Mesothelial cell of epicardium (in vitro differentiated cells): ENCODE results near the gene LSM3. TPM values are rescaled to one million over a fixed set of nuclear protein-coding genes. Genes with fewer than 3 reads are reported as not detected.

Experiments
- DNase-seq, 2 experiments: peaks; one replicate each; pipeline ENCODE4 v3.0.0; 2021; ENCODE audit warnings: low spot score in 2 of 2; ENCODE audit not compliant: unreplicated experiment in 2 of 2
- H3K27ac Mint-ChIP-seq: 2 replicates; pipeline ENCODE4 v1.8.0; 2021; ENCODE audit warnings: mixed read lengths
- H3K27me3 Mint-ChIP-seq: 2 replicates; pipeline ENCODE4 v1.8.0; 2021; ENCODE audit warnings: low read depth, mixed read lengths
- H3K36me3 Mint-ChIP-seq: 2 replicates; pipeline ENCODE4 v1.8.0; 2021; ENCODE audit warnings: mixed read lengths
- H3K4me1 Mint-ChIP-seq: 2 replicates; pipeline ENCODE4 v1.8.0; 2021; ENCODE audit warnings: mixed read lengths
- H3K4me3 Mint-ChIP-seq: 2 replicates; pipeline ENCODE4 v1.8.0; 2021; ENCODE audit warnings: mild to moderate bottlenecking, moderate library complexity, mixed read lengths
- H3K9me3 Mint-ChIP-seq: 2 replicates; pipeline ENCODE4 v1.8.0; 2021; ENCODE audit warnings: mixed read lengths
- total RNA-seq: library from RNA; stranded (reverse); gene quantifications from 3 replicates; pipeline ENCODE4 v1.2.1, GENCODE V29; 2021
- TF ChIP-seq, protein P1 (sequence below): fragments of 200-600 bp; sonication (generic); IDR thresholded peaks from one replicate; pipeline ENCODE4 v1.5.0; 2021; ENCODE audit warnings: antibody characterized with exemption; ENCODE audit not compliant: unreplicated experiment

LSM3 gene
- total RNA-seq, 1 donor from 2014 or later = 9.6 TPM

GRCh38 chr3:14235912-14236295 is 57.3 kb downstream of the LSM3 start:
- no peak overlapping the region for H3K27ac Mint-ChIP-seq
- H3K27me3 Mint-ChIP-seq = peaks cover 6% of the 10 kb centered on the region
- TF ChIP-seq, protein P1, sequence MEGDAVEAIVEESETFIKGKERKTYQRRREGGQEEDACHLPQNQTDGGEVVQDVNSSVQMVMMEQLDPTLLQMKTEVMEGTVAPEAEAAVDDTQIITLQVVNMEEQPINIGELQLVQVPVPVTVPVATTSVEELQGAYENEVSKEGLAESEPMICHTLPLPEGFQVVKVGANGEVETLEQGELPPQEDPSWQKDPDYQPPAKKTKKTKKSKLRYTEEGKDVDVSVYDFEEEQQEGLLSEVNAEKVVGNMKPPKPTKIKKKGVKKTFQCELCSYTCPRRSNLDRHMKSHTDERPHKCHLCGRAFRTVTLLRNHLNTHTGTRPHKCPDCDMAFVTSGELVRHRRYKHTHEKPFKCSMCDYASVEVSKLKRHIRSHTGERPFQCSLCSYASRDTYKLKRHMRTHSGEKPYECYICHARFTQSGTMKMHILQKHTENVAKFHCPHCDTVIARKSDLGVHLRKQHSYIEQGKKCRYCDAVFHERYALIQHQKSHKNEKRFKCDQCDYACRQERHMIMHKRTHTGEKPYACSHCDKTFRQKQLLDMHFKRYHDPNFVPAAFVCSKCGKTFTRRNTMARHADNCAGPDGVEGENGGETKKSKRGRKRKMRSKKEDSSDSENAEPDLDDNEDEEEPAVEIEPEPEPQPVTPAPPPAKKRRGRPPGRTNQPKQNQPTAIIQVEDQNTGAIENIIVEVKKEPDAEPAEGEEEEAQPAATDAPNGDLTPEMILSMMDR = no peak
- H3K36me3 Mint-ChIP-seq = peaks cover 7% of the 10 kb centered on the region
- peaks cover 10% of the 10 kb centered on the region for H3K4me1 Mint-ChIP-seq
- peaks cover 5% of the 10 kb centered on the region for H3K9me3 Mint-ChIP-seq
- no peak for DNase-seq
- H3K4me3 Mint-ChIP-seq = no peak overlapping the region

DNA sequence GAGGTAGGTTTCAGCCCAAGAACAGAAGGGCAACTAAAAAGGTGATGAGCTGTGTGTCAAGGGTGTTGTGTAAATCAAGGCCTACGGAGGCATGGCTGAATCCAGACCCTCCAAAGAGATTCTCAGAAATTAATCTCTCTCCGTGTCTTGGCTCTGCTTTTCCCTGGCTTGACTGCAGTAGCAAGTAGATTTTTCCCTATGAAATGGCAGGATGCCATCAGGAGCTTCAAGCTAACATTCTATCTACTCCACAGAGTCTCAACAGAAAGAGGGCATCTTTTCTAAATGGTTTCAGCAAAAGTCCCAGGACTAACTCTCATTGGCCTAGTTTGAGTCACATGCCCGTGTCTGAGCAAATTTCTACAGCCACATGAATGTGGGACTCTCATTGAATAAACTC is 58.3 kb downstream of the LSM3 start:
- Mint-ChIP-seq H3K4me1 (peaks cover 3% of the 10 kb centered on the region), H3K36me3 (peaks cover 7% of the 10 kb centered on the region), H3K9me3 (peaks cover 5% of the 10 kb centered on the region), H3K27ac (no peak overlapping the region), H3K4me3 (no peak overlapping the region), H3K27me3 (peaks cover 2% of the 10 kb centered on the region)
- DNase-seq = no peak
- TF ChIP-seq, protein P1 = no peak

DNA sequence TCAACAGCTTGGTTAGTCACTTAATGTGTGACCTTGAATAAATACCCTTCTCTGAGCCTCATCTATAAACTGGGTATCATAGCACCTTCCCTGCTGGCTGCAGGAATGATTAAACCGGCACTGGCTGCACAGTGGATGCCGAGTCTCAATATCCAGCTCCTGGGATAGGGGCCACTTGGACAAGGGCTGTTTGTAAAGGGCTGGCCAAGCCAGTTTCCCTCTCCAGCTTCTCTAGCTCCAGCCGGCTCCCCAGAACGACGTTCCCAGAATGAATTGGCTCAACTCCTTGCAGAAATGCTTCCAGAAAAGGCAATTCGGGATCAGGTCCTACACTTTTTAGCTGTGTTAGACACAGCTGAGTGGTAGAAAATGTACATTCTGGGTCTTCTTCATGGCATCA is 58.8 kb downstream of the LSM3 start:
- DNase-seq = no peak

DNA sequence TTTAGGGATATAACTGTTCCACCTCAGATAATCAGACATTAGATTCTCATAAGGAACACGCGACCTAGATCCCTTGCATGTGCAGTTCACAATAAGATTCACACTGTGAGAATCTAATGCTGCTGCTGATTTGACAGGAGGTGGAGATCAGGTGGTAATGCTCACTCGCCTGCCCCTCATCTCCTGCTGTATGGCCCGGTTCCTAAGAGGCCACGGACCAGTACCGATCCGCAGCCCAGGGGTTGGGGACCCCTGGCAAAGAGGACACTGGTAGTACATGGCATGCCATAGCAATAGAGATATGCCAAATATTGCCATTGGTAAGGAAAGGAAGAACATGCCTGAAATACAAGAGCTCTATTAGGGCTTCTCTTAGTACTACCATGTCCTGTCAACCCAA is 59.7 kb downstream of the LSM3 start:
- no peak for DNase-seq
- H3K27me3 Mint-ChIP-seq = peaks cover 2% of the 10 kb centered on the region
- no peak overlapping the region for H3K27ac Mint-ChIP-seq
- H3K4me3 Mint-ChIP-seq = no peak overlapping the region
- H3K9me3 Mint-ChIP-seq = peaks cover 4% of the 10 kb centered on the region
- H3K4me1 Mint-ChIP-seq = peaks cover 3% of the 10 kb centered on the region
- H3K36me3 Mint-ChIP-seq = peaks cover 4% of the 10 kb centered on the region
- TF ChIP-seq, protein P1 = no peak

More for the DNA sequence above, 58.8 kb downstream of the LSM3 start:
- Mint-ChIP-seq H3K27me3 (peaks cover 2% of the 10 kb centered on the region), H3K4me3 (no peak overlapping the region), H3K36me3 (peaks cover 7% of the 10 kb centered on the region), H3K4me1 (no peaks in the 10 kb centered on the region), H3K9me3 (peaks cover 5% of the 10 kb centered on the region), H3K27ac (no peak overlapping the region)
- TF ChIP-seq, protein P1 = no peak

DNA sequence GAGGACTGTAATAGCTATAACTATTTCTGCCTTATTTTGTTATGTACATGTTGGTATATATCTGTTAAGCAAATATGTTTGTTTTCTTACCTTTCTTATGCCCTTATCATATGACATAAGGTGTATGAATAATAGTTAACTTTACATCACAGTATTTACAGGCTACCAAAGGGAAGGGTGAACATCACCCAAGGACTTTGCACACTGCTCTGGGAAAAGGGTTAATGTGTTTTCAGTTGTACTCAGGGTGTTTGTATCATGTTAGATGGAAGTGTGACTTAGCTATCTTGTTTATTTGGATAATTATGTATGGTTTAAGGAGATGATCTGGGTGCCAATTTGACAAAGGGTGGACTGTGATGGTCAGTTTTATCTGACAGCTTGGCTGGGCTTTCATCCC is 60.3 kb downstream of the LSM3 start:
- Mint-ChIP-seq H3K36me3 (no peaks in the 10 kb centered on the region), H3K4me1 (peaks cover 5% of the 10 kb centered on the region)

More for the DNA sequence above, 60.3 kb downstream of the LSM3 start:
- TF ChIP-seq, protein P1 = no peak
- no peak for DNase-seq
- peaks cover 2% of the 10 kb centered on the region for H3K27me3 Mint-ChIP-seq
- no peaks in the 10 kb centered on the region for H3K9me3 Mint-ChIP-seq
- H3K4me3 Mint-ChIP-seq = no peak overlapping the region
- no peak overlapping the region for H3K27ac Mint-ChIP-seq
